HG03064 (cell line): ENCODE data around the gene SAC3D1.
"Not testable (repeated sequence)": the region's sequence is repeated elsewhere in the genome, so short reads cannot be mapped to it uniquely, and the experiment has no call there.

Experiments used
- ATAC-seq: cut with Tn5 transposase; IDR thresholded peaks from one replicate; pipeline ENCODE4 v1.9.1; 2021; ENCODE audit warnings: low read depth; ENCODE audit not compliant: unreplicated experiment

SAC3D1 gene

DNA sequence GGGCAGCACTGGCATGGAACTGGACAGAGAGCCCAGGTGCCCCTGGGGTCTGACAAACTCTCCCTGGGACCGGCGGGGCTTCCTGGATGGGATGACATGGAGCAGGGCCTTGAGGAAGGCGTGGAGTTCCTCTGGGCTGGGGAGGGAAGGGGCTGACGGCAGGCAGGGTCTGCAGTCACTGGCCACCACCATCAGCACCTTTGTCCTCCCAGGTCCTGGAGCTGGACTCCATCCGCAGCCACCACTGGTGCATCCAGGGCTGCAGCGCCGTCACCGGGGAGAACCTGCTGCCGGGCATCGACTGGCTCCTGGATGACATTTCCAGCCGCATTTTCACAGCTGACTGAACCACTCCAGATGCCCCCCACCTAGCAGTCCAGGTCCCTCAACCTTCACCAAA, 19.5 kb upstream of the SAC3D1 start:
- no peak for ATAC-seq

DNA sequence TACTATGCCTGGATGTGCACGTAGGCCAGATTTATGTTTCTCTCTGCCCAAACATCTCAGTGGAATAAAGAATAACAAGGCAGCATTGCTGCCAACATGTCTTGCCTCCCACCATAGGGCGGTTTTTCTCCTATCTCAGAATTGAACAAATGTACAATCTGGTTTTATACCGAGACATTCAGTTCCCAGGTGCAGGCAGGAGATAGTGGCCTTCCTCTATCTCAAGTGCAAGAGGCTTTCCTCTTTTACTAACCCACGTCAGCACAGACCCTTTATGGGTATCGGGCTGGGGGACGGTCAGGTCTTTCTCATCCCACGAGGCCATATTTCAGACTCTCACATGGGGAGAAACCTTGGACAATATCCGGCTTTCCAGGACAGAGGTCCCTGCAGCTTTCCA, 17.5 kb upstream of the SAC3D1 start:
- ATAC-seq = not testable (repeated sequence)

DNA sequence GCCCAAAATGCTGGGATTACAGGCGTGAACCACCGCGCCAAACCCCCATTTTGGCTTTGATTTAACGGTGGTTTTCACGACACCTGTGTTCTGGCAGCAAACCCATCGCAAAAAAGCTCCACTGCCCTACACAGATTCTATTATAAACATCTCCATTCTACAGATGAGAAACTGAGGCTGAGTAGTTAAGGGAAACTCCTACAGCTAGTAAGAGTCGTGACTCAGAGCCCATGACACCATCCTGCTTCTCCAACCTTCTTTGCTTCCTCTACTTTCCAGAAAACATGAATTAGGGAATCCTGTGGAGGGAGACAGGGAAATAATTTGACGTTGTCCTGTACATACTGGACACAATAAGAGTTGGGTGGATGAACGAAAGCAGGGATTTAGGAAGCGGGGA, 14.2 kb upstream of the SAC3D1 start:
- ATAC-seq = no peak

DNA sequence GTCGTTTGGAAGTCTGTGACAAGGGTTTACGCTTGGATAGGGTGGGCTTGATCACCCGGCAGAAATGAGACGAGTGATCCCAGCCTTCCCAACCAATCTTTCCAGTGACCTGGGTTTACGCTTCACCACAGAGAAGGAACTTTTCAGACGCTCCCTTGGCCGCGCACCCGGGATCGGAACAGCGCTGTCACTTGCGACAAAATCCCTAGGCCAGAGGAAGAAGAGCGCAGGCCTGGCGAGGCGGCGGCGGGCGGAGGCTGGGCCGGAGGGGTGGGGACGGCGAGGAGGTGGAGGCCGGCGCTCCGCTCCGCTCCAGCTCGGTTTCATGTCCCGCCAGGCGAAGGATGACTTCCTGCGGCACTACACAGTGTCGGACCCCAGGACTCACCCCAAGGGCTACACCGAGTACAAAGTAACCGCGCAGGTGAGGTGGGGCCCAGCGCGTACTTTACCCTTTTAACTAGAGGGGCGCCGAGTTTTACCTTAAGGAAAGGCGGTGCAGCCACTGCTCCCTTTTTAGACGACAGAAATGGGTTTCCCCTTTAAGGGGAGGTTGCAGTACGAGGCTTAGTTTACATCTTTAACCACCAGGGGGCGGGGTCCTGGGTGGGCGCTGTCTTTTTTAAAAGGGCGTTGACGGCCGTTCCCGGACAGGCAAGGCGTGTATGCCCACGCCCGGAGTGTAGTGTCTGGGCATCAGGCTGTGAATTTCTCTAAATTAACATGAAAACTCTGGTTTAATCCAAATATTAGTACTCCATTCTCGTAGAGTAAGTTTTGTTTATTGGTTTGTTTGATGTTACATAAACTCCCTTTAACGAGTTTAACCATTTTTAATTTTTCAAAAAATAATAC, 13.6 kb upstream of the SAC3D1 start, which contains the start of gene SNX15:
Gene SNX15 (plus strand): TSS at position 227 of the 855 bp plus-strand sequence. CDS start 99 bp downstream, at position 326.
- peak; percentile 72 for ATAC-seq

DNA sequence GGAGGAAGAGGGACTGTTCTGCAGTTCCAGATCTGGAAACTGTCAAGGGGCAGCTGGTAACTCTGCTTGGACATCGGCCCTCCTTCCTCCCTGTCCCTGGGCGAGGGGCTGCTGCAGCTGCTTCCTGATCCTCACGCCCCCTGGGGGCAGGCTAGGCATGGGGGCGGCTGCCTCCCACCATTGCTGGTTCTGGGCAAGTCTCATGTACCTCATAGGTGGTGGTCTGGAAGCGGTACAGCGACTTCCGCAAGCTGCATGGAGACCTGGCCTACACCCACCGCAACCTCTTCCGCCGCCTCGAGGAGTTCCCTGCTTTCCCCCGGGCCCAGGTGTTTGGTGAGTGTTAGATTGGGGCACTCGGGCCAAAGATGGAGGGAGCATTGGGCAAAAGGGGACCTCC, 8.8 kb upstream of the SAC3D1 start:
- ATAC-seq = no peak

DNA sequence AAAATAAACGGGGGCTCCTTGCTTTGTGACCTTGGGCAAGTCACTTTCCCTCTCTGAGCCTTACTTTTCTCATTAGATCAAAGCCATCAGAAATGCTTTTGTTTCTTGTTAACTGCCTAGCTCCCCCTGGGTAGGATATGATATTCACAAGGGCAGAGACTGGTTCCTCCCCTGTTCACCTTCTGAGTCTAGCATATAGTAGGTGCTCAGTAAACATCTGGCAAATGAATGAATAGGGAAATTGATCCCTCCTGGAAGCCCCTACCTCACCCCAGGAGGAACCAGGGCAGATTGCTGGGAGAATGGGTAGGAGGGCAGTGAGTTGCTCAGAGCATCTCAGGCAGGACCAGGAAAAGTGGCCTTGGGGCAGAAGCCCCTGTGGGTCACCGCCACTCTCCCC, 6.6 kb upstream of the SAC3D1 start:
- no peak for ATAC-seq

DNA sequence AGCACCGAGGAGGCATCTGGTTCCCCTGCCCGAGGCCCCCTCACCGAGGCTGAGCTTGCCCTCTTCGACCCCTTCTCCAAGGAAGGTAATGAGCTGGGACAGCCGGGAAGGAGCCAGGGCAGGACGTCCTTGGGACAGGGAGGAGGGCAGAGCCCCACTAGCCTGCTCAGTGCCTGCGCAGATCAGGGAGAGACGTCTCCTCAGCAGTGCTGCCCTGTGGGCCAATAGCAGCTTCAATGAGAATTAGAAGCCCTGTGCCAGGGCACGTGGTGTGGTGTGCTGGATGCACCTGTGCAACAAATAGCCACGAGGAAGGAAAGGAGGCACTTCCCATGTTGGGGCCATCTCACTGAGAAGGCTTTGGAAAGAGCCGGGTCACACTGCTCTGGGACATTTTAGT, 5.4 kb upstream of the SAC3D1 start:
- ATAC-seq = no peak

DNA sequence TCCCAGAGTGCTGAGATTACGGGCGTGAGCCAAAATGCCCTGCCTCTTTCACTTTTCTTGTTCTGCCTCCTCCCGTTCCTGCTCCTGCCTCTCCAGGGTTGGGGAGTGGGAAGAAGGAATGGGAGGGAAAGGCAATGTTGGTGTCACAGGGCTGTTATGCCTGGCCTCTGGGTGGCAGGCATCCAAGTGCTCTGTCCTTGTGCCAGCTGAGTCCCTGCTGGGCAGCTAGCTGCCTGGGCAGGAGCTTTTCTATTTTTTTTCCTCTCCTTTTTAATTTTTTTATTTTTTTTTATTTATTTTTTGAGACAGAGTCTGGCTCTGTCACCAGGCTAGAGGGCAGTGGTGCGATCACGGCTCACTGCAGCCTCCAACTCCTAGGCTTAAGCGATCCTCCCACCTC, 4.1 kb upstream of the SAC3D1 start:
- no peak for ATAC-seq

DNA sequence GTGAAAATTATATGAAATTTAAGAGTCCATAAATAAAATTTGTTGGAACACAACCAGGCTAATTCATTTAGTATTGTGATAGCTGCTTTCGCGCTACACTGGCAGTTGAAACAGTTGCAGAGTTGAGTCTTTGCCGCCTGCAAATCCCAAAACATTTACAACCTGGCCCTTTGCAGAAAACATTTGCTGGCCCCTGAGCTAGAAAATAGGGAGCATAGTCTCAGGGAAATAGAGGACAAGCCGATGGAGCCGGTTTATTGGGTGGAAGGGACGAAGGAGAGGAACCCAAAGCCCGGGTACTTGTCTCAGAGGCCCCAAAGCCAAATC, 527 bp upstream of the SAC3D1 start:
- ATAC-seq = no peak

DNA sequence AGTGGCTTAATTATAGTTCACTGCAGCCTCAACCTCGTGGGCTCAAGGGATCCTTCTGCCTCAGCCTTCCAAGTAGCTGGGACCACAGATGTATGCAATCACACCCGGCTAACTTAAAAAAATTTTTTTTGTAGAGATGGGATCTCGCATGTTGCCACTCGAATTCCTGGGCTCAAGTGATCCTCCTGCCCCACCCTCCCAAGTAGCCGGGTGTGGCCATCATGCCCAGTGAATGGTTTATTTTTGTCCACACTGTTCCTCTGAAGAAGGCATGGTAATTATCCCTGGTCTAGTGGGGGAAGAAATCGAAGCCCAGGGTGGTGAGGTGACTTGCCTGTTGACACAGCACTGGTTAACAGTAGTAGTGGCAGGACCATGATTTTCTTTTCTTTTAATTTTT, 1.9 kb downstream of the SAC3D1 start:
- ATAC-seq = no peak

DNA sequence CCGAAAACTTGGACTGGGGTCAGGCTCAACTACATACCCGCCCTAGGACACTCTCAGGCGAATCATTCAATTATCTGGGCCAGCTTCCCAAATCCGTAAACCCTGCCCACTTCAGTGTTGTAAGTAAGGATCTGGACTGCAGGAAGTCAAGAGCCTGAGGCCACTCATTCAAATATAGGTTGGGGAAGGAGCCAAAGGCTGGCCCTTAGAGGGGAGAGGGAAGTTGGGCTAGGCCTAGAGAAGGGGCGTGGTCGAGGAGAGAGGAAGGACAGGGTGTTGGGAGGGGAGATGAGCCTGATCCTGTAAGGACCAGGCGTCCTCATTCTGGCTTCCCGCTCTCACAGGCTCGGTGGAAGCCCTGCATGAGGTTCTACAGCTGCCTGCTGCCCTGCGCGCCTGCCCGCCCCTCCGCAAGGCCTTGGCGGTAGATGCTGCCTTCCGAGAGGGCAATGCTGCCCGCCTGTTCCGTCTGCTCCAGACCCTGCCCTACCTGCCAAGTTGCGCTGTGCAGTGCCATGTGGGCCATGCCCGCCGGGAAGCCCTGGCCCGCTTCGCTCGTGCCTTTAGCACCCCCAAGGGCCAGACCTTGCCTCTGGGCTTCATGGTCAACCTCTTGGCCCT, 3.0 kb downstream of the SAC3D1 start:
- ATAC-seq = no peak

DNA sequence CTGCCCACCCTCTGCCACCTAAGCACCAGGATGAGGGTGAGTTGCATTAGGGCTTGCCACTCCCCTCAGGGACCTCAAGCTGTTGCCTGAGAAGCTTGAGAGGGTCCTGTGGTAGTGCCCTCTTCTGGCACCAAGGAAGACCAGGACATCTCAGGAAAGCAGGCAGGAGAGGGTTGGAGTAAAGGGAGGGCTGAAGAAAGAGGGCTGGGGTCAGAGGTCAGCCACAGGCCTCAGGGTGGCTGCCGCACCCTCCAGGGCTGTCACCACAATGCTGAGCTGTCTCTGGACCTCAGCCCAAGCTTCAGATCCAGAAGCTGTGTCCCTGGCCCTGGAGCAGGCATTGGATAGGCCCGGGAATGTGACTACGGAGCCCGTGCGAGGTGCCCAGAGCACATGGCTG, 4.1 kb downstream of the SAC3D1 start:
- no peak for ATAC-seq

DNA sequence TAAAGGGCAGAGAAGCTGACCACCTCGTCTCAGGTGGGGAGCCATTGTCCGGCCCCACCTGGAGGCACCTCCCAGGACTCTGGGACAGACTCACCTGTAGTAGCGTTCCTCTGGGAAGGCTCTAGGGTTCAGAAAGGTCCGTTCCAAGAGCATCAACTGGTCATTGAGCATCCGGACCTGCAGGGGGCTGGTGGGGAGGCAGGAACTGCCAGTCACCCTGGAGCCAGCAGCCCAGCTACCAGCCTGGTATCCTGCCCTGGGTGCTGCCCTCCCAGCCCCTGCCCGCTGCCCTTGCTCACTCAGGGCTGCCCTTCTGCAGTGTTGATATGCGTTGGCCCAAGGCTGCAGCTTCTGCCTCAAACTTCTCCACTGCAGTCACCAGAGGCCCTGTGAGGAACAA, 4.7 kb downstream of the SAC3D1 start:
- no peak for ATAC-seq

DNA sequence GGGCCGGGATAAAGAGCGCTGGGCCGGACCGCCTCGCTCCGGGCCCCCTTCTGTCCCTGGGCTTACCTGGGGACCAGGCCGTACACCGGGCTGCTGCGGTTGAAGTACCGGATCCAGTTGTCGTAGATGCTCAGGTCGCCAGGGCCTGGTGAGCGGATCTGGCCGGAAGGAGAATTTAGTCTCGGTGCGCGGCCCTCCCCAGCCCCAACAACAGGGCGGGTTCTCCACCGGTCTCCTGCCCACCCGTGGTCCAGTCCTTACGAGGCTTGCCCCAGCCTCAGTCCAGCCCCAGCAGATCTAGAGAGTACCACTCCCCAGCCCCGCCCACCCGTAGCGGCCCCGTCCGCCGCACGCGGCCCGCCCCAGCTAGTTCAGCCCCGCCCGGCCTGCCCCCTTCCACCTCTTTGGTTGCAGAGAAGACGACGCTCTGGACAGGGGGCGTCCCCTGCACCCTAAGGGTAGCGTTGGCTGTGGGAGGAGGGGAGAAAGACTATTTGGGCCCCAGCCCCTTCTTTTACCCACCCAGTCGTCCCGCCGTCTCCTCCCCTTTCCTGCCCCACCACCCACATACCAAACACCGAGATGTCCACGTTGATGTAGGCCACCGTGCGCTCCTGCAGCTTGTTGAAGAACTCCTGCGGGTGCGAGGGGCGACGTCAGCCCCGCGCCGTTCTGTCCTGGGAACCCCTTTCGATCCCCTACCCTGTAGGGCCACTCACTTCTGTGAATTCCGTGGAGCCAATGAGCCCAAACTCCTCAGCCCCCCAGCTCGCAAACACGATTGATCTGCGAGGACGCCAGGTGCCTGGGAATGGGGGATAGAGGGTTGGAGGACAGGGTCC, 6.8 kb downstream of the SAC3D1 start:
- no peak for ATAC-seq

DNA sequence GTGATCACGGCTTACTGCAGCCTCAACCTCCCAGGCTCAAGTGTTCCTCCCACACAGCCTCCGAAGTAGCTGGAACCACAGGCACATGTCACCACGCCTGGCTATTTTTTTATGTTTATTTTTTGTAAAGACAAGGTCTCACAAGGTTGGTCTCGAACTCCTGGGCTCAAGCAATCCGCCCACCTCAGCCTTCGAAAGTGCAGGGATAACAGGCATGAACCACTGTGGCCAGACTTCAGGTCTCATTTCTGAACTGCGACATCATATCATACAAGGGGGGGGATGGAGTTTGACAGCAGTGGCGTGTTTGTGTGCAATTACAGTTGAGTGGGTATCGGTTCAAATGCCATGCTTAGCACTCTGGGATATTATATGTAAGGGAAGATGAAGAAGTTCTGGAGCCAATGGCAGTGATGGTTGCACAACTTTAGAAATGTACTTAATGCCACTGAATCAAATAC, 10.4 kb downstream of the SAC3D1 start:
- ATAC-seq = no peak

DNA sequence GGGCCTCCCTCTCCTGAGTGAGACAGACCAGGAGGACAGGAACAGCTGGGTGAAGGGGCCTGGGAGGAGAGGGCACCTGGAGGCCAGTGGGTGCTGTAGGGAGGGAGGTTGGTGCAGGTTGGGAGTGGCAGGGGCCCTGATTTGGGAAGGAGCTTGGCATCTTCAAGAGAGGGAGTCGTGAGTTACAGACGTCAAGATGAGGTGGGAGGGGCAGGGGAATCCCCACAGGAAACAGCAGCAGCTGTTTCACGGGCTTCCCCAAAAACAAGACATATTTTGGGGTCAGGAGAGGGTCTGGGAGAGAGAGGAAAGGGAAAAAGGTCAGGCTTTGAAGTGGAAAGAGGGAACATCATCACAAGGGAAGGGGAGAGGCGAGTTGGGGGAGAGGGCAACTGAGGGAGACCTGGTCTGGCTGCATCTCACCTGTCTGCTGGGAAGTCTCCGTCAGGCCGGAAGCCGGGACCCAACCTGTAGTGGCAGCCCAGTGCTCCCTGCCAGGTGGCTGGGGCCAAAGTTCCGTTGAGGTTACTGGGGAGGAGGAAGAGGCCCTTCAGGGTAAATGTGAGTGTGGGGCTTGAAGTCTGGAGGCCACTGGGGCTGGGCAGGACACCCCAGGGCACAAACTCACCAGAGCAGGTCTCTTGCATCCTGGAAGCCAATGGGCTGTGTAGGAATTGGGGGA, 13.0 kb downstream of the SAC3D1 start:
- ATAC-seq = no peak

DNA sequence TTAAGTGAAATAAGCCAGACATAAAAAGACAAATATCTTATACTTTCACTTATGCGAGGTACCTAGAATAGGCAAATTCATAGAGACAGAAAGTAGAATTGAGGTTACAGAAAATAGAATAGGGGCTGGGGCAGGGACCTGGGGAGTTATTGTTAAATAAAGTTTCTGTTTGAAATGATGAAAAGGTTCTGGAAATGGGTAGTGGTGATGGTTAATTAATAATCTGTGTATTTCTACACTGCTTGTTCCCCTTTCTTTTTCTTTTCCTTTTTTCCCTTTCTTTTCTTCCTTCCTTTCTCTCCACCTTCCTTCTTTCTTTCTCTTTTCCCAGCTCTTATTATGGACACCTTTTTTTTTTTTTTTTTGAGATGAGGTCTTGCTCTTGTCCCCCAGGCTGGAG, 14.5 kb downstream of the SAC3D1 start:
- ATAC-seq = no peak

DNA sequence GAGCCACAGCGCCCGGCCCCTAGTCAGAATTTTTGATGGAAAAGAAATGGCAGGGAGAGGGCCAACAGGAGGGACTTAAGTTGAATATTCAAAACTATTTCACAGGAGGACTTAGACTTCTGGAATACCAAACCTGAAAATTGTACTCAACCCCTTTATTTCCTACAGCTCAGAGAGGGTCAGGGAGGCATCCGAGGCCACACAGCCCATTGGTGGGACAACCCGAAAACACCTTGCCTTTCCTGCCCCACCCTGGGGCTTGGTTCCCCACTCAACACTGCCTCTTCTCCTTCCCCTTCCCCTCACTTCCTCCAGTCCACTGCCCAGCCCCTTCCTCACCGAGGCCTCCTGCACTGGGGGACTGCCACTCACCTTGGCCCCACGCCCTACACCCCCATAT, 16.0 kb downstream of the SAC3D1 start:
- ATAC-seq = no peak

DNA sequence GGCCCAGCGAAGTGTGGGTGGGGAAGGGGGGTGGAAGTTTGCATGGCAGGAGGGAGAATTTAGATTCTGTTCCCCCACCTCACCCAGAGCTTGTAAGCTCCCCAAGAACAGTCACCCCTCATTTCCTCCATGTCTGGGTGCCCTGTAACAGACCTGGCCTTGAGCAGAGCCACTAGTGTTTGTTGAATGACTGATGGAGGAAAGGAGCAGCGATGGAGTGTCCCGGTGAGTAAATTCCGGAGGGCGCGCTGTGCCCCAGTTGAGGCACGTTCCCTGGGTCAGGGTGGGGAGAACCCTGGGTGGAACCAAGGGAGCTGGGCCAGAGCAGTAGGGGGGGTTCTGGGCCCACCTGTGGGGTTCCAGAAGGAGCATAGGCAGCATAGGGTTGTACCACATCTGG, 16.5 kb downstream of the SAC3D1 start:
- no peak for ATAC-seq

DNA sequence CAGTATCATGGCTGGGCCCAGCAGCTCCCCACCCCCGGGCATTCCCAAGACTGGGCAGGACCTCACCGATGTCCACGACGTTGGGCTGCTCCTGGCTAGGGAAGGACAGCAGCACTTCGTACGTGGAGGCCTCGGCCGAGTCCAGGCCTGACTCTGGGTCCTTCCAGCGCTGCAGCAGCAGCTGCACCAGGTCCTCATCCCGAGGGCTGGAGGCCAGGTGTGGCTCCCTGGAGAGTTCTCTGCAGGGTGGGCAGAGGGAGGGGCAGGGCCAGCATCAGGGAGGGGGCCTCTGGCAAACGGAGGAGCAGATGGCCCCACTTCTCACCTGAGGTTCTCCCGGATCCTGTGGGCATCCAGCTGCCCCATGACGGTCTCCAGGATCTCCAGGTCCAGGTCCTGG, 17.0 kb downstream of the SAC3D1 start:
- no peak for ATAC-seq
